NB4 (cell line): ENCODE data around the gene PLXNB2.
A peak's percentile ranks its signal among the peaks of the same experiment; 100 is the strongest.

ENCODE experiments used
- CTCF ChIP-seq: IDR thresholded peaks from one replicate; pipeline ENCODE4 v1.5.1; 2012; ENCODE audit warnings: low read depth, low read length
- MAX ChIP-seq: IDR thresholded peaks from 2 replicates; pipeline ENCODE4 v1.6.1; 2011; ENCODE audit warnings: low read depth, low read length
- POLR2A ChIP-seq: IDR thresholded peaks from 2 replicates; pipeline ENCODE4 v1.6.1; 2011; ENCODE audit warnings: mild to moderate bottlenecking; ENCODE audit not compliant: insufficient read length; ENCODE audit errors: extremely low read depth

GRCh38 chr22:50250555-50251476 is 56.6 kb downstream of the PLXNB2 start, which contains the start of gene HDAC10:
- TF ChIP-seq POLR2A: peak; percentile 63
- no peak for TF ChIP-seq CTCF
- peak; percentile 27; the same call in 1 of the 2 replicates for TF ChIP-seq MAX
